HG03565 (cell line): ENCODE data around the gene PRAMEF8.
"Not testable (repeated sequence)": the region's sequence is repeated elsewhere in the genome, so short reads cannot be mapped to it uniquely, and the experiment has no call there.

ENCODE experiments used
- ATAC-seq: cut with Tn5 transposase; IDR thresholded peaks from one replicate; pipeline ENCODE4 v1.9.1; 2021; ENCODE audit warnings: mild to moderate bottlenecking, moderate library complexity; ENCODE audit not compliant: unreplicated experiment

Gene PRAMEF8

GRCh38 chr1:13285037-13285436 is at the start of gene PRAMEF8:
Gene PRAMEF8 (minus strand): TSS chr1:13285137. CDS start chr1:13284091, 1,046 bp downstream.
- not testable (repeated sequence) for ATAC-seq

GRCh38 chr1:13315281-13315680 is 30.3 kb upstream of the PRAMEF8 start, which contains the start of gene PRAMEF15:
Gene PRAMEF15 (plus strand): TSS chr1:13315581. CDS start chr1:13318408, 2,827 bp downstream.
- not testable (repeated sequence) for ATAC-seq

- ATAC-seq, result not testable (repeated sequence)
Measured at GRCh38 chr1:13303239-13303638, 18.3 kb upstream of the PRAMEF8 start, which contains the start of gene PRAMEF33. Gene PRAMEF33 (plus strand): TSS chr1:13303539. CDS start chr1:13305955, 2,416 bp downstream.

GRCh38 chr1:13302197-13302596 is 17.3 kb upstream of the PRAMEF8 start:
- not testable (repeated sequence) for ATAC-seq

- ATAC-seq, result not testable (repeated sequence)
Measured at GRCh38 chr1:13298699-13299098, 13.8 kb upstream of the PRAMEF8 start.

- ATAC-seq, result not testable (repeated sequence)
Measured at GRCh38 chr1:13297216-13297931, 12.4 kb upstream of the PRAMEF8 start.

GRCh38 chr1:13289030-13289429 is 4.1 kb upstream of the PRAMEF8 start:
- ATAC-seq, result not testable (repeated sequence)

GRCh38 chr1:13279617-13280016 is 5.3 kb downstream of the PRAMEF8 start:
- not testable (repeated sequence) for ATAC-seq

- not testable (repeated sequence) for ATAC-seq
Measured at GRCh38 chr1:13277016-13277415, 7.9 kb downstream of the PRAMEF8 start.

GRCh38 chr1:13265124-13265523 is 19.8 kb downstream of the PRAMEF8 start:
- ATAC-seq, result not testable (repeated sequence)

GRCh38 chr1:13253898-13254297 is 31.0 kb downstream of the PRAMEF8 start, which contains the start of gene PRAMEF5:
Gene PRAMEF5 (plus strand): TSS chr1:13254198. CDS start chr1:13259269, 5,071 bp downstream.
- not testable (repeated sequence) for ATAC-seq

- not testable (repeated sequence) for ATAC-seq
Measured at GRCh38 chr1:13247122-13247521, 37.8 kb downstream of the PRAMEF8 start.

GRCh38 chr1:13246554-13246871 is 38.4 kb downstream of the PRAMEF8 start:
- not testable (repeated sequence) for ATAC-seq

GRCh38 chr1:13245841-13246553 is 38.9 kb downstream of the PRAMEF8 start:
- not testable (repeated sequence) for ATAC-seq

GRCh38 chr1:13243536-13244263 is 41.2 kb downstream of the PRAMEF8 start:
- ATAC-seq, result not testable (repeated sequence)

- ATAC-seq, result not testable (repeated sequence)
Measured at GRCh38 chr1:13239633-13240032, 45.3 kb downstream of the PRAMEF8 start.

- not testable (repeated sequence) for ATAC-seq
Measured at GRCh38 chr1:13237572-13237971, 47.4 kb downstream of the PRAMEF8 start.

GRCh38 chr1:13234057-13234456 is 50.9 kb downstream of the PRAMEF8 start:
- not testable (repeated sequence) for ATAC-seq

- ATAC-seq, result not testable (repeated sequence)
Measured at GRCh38 chr1:13232056-13232455, 52.9 kb downstream of the PRAMEF8 start.
